Motor neuron (in vitro differentiated cells): ENCODE measurements around the gene LRRC10. TPM values are rescaled to one million over a fixed set of nuclear protein-coding genes. Genes with fewer than 3 reads are reported as not detected.

Experiments used
- ATAC-seq, 8 experiments: fragments of 200-7000 bp; cut with Tn5 transposase; replicated peaks in 6 of 8; 2 replicates each; pipeline ENCODE4 v1.8.0; 2021; ENCODE audit warnings: mild to moderate bottlenecking in 8 of 8, moderate library complexity in 8 of 8
- H3K27ac ChIP-seq, 2 donors: fragments of 250-450 bp; sonication (Bioruptor Pico); 2 replicates each; pipeline ENCODE4 v1.9.0; 2021; ENCODE audit warnings: antibody characterized with exemption in 2 of 2, mild to moderate bottlenecking in 2 of 2, moderate library complexity in 1 of 2
- H3K4me1 ChIP-seq, 2 donors: fragments of 250-450 bp; sonication (Bioruptor Pico); replicated peaks in 1 of 2; 2 replicates each; pipeline ENCODE4 v1.6.1; 2021; ENCODE audit warnings: antibody characterized with exemption in 2 of 2, mild to moderate bottlenecking in 2 of 2, moderate library complexity in 1 of 2
- H3K4me3 ChIP-seq, 5 donors: fragments of 250-450 bp; sonication (Bioruptor Pico); 2 replicates each; pipeline ENCODE4 v1.9.0; 2021; ENCODE audit warnings: antibody characterized with exemption in 5 of 5, mild to moderate bottlenecking in 5 of 5, moderate library complexity in 4 of 5
- WGBS, 10 experiments: fragments of 450-650 bp; shearing (Covaris generic); methylation state at CpG; one replicate each; pipeline ENCODE4 v1.0.0; 2022; 5-methylcytosine and 5-hydroxymethylcytosine counted together
- in situ Hi-C, 9 experiments: fragments of 400-800 bp; cut with MboI; loops; one replicate each; pipeline ENCODE4 v1.15.0; 2021; ENCODE audit warnings: low sequenced_read_pairs in 9 of 9, low pct_unique_long_range_greater_than_20kb in 2 of 9; ENCODE audit not compliant: unreplicated experiment in 9 of 9
- total RNA-seq, 8 experiments: library from RNA; unstranded; fragments of 300-600 nt; gene quantifications; 2 replicates each; pipeline versions ENCODE4 v1.2.3 to v1.2.4, GENCODE V29; 2022

The LRRC10 gene
- total RNA-seq, 8 experiments from 2014 or later: 0.05 to 0.33 (median 0.11) TPM; not detected in 3

- Histone ChIP-seq H3K4me3 (no peak overlapping the region), H3K4me1 (no peaks in the 10 kb centered on the region), H3K27ac (no peak overlapping the region)
- in situ Hi-C loops: loop anchor here in 1 of 9 experiments (25.0 kb wide), 1 partner anchor 193 kb away; no protein-coding TSS in a partner anchor
- ATAC-seq: no peak
- 82 to 100% (median 100%) methylated on average over 1 of the region's 1 CpG; no CpG with 5 or more reads in 3 of the 10 experiments for WGBS, 10 experiments
Measured at GRCh38 chr12:69580074-69580473, 30.6 kb downstream of the LRRC10 start.

DNA sequence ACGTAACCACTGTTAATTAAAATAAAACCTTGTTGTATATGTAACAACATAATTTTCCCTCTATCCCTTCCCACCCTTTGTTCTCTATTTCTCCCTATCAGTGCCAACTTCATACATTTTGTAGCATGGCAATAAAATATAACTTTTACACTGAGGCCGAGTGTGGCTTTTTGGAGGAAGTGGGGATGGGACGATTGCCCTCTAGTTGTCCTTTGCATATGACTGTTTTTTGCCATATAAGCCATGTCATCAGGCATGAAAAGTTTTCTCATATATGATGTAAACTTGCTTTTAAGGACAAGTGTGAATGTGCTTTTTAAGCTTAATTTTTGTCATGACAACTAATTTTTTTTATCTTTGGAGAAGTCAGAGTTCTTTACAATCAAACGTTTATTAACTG, 31.7 kb downstream of the LRRC10 start:
- WGBS, 10 experiments: 30 to 96% (median 86%) methylated on average over 1 to 4 of the region's 4 CpGs; no CpG with 5 or more reads in 1 of the 10 experiments
- in situ Hi-C loops: loop anchor here in 2 of 9 experiments (10.0 to 25.0 kb wide), 2 partner anchors 164 to 192 kb away; no protein-coding TSS in a partner anchor
- Histone ChIP-seq H3K4me3 (no peak overlapping the region), H3K4me1 (no peaks in the 10 kb centered on the region), H3K27ac (no peak overlapping the region)
- no peak for ATAC-seq

DNA sequence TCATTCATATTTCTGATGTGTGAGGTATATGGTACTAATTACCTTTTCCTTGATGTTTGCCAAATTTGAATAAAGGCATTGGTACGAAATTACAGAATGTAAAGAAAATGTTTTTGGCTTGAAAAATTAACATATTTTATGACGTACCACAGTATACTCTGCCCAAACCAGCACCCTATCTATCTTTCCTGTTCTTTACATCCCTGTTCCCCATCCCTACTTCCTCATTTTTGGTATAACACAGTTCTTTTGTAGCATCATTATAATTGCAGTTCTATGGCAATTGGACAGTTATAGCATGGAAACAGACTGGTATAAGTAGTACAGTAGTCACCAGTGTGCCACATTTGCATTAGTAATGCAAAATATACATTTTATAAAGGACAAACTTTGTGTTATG, 32.4 kb downstream of the LRRC10 start:
- WGBS, 10 experiments: 33 to 100% (median 87%) methylated on average over 1 to 2 of the region's 2 CpGs; no CpG with 5 or more reads in 1 of the 10 experiments
- ATAC-seq: no peak

GRCh38 chr12:69575346-69575745, 35.4 kb downstream of the LRRC10 start:
- no peak overlapping the region for H3K4me3 ChIP-seq
- in situ Hi-C loops: loop anchor here in 2 of 9 experiments (10.0 to 25.0 kb wide), 2 partner anchors 161 to 188 kb away; no protein-coding TSS in a partner anchor
- no peak overlapping the region for H3K27ac ChIP-seq
- no peak for ATAC-seq
- WGBS, 10 experiments: 83 to 100% (median 98%) methylated on average over 1 to 3 of the region's 3 CpGs
- H3K4me1 ChIP-seq: no peaks in the 10 kb centered on the region

More for the DNA sequence above, 32.4 kb downstream of the LRRC10 start:
- in situ Hi-C loops: loop anchor here in 2 of 9 experiments (10.0 to 25.0 kb wide), 2 partner anchors 163 to 191 kb away; no protein-coding TSS in a partner anchor
- Histone ChIP-seq H3K27ac (no peak overlapping the region), H3K4me1 (no peaks in the 10 kb centered on the region), H3K4me3 (no peak overlapping the region)

- in situ Hi-C loops: loop anchor here in 1 of 9 experiments (10.0 kb wide), 1 partner anchor 156 kb away; no protein-coding TSS in a partner anchor
- peak in 5 of 8 experiments; percentile 45 to 86 (median 70) for ATAC-seq
- no peaks in the 10 kb centered on the region for H3K4me1 ChIP-seq
- H3K4me3 ChIP-seq: no peak overlapping the region
- 0 to 71% (median 51%) methylated on average over 1 to 6 of the region's 6 CpGs for WGBS, 10 experiments
- no peak overlapping the region for H3K27ac ChIP-seq
Measured at GRCh38 chr12:69570545-69571399, 39.9 kb downstream of the LRRC10 start.

DNA sequence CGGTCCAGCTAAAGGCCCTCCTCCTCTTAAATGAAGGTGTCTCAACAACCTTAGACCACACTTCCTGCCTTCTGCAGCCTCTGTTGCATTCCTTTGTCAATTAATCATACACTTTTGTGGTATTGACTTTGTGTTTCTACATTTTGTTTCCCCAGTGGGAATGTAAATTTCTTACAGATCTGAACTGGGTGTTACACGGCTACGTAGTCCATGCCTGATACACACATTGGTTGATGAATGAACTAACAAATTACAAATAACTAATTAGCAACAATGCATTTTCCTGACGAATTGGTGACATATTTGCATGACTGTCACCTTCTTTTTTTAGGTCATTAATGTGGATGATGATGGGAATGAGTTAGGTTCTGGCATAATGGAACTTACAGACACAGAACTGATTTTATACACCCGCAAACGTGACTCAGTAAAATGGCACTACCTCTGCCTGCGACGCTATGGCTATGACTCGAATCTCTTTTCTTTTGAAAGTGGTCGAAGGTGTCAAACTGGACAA, 40.6 kb downstream of the LRRC10 start:
- ATAC-seq: peak in 1 of 8 experiments; percentile 70

DNA sequence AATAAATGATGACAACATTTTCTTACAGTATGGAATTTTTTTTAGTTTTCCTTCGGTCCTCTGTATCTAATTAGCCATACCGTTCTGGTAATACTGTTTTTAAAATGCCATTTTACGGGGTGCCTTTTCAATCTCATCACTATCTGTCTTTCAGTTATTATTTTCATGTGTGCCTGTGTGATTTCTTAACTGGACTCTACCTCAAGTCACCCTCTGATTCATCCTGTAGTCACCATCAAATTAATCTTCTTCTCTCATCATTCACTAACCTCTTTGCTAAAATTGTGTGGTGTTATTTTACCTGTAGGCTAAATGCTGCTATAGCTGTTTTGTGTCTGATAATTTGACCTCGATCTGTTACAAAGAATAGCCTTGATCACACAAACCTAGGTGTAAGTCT, 41.5 kb downstream of the LRRC10 start:
- Histone ChIP-seq H3K4me3 (no peak overlapping the region), H3K4me1 (no peaks in the 10 kb centered on the region), H3K27ac (no peak overlapping the region)
- WGBS, 10 experiments: 19 to 100% (median 79%) methylated on average over 2 to 4 of the region's 4 CpGs
- no peak for ATAC-seq
- in situ Hi-C loops: no loop called here

More for the DNA sequence above, 40.6 kb downstream of the LRRC10 start:
- no peak overlapping the region for H3K4me3 ChIP-seq
- WGBS, 10 experiments: 50 to 100% (median 86%) methylated on average over 2 to 10 of the region's 10 CpGs
- in situ Hi-C loops: loop anchor here in 1 of 9 experiments (10.0 kb wide), 1 partner anchor 155 kb away; no protein-coding TSS in a partner anchor
- no peaks in the 10 kb centered on the region for H3K4me1 ChIP-seq
- H3K27ac ChIP-seq: no peak overlapping the region

DNA sequence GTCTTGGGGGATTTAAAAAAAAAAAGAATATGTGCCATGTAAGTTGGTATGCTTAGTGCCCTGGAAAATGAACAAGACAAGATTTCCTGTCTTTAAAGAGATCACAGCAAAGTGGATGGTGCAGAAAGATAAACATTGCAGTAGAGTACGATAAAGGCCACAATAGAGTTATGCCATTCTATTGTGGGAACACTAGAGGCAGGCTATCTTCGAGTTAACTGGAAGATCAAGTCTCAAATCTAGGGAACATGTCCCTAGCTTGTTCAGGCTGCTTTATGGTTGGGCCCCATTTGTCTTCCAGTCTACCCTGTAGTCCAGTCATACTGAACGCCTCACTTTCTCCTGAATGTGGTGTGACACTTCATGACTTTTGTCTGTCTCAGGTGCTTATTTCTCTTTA, 44.1 kb downstream of the LRRC10 start:
- Histone ChIP-seq H3K4me1 (no peaks in the 10 kb centered on the region), H3K4me3 (no peak overlapping the region), H3K27ac (no peak overlapping the region)
- WGBS, 10 experiments: 81 to 100% (median 97%) methylated on average over 1 to 3 of the region's 3 CpGs; no CpG with 5 or more reads in 3 of the 10 experiments
- peak in 1 of 8 experiments; percentile 28 for ATAC-seq
- in situ Hi-C loops: no loop called here

GRCh38 chr12:69563166-69563762, 47.4 kb downstream of the LRRC10 start:
- ATAC-seq: peak in 1 of 8 experiments; percentile 33
- in situ Hi-C loops: no loop called here
- Histone ChIP-seq H3K27ac (no peak overlapping the region), H3K4me3 (no peak overlapping the region), H3K4me1 (no peaks in the 10 kb centered on the region)
- 56 to 100% (median 88%) methylated on average over 1 to 2 of the region's 2 CpGs; no CpG with 5 or more reads in 2 of the 10 experiments for WGBS, 10 experiments

Other genes with a start within 250 kb of the LRRC10 start
- 10 to 100 TPM; 20.9 to 49.0 (median 32.6) TPM for gene FRS2, start 140.5 kb downstream of the LRRC10 start, total RNA-seq
- 100 to 1,000 TPM; 179 to 338 (median 260) TPM for gene CCT2, start 25.4 kb downstream of the LRRC10 start, total RNA-seq
- 1 to 10 TPM in 1 of 8 experiments, under 1 TPM in 5, not detected in 2; 0.07 to 1.7 (median 0.35) TPM for gene BEST3, start 88.4 kb upstream of the LRRC10 start, total RNA-seq
- 10 to 100 TPM in 5 of 8 experiments, 1 to 10 TPM in 3; 1.7 to 36.5 (median 18.3) TPM for gene RAB3IP, start 128.0 kb upstream of the LRRC10 start, total RNA-seq
- under 1 TPM in 5 of 8 experiments, not detected in 3; 0.18 to 0.57 (median 0.33) TPM for gene MYRFL, start 214.3 kb upstream of the LRRC10 start, total RNA-seq